Upper lobe of left lung (tissue), 6 donors: ENCODE data around the gene MACC1. TPM values are rescaled to one million over a fixed set of nuclear protein-coding genes. Genes with fewer than 3 reads are reported as not detected.
"Not testable (repeated sequence)": the region's sequence is repeated elsewhere in the genome, so short reads cannot be mapped to it uniquely, and the experiment has no call there.

Experiments used
- ATAC-seq, 2 donors: fragments of 200-7000 bp; cut with Tn5 transposase; one replicate each; pipeline ENCODE4 v1.9.1; 2022; ENCODE audit warnings: mild to moderate bottlenecking in 2 of 2, moderate library complexity in 2 of 2; ENCODE audit not compliant: low FRiP score in 2 of 2
- DNase-seq, 2 donors: peaks; one replicate each; pipeline ENCODE4 v3.0.0-alpha.2; 2019 to 2020
- H3K27ac ChIP-seq, 4 donors: fragments of 200-600 bp; sonication (generic); one replicate each; pipeline ENCODE4 v1.5.1; 2016 to 2019
- H3K27me3 ChIP-seq, 4 donors: fragments of 200-600 bp; sonication (generic); one replicate each; pipeline ENCODE4 v1.5.1; 2017 to 2019
- H3K36me3 ChIP-seq, 4 donors: fragments of 200-600 bp; sonication (generic); one replicate each; pipeline ENCODE4 v1.5.1; 2016 to 2019
- H3K4me1 ChIP-seq, 4 donors: fragments of 200-600 bp; sonication (generic); one replicate each; pipeline ENCODE4 v1.5.1; 2018 to 2019
- H3K4me3 ChIP-seq, 4 donors: fragments of 200-600 bp; sonication (generic); one replicate each; pipeline ENCODE4 v1.5.1; 2017 to 2019; ENCODE audit warnings: mild to moderate bottlenecking in 2 of 4, moderate library complexity in 1 of 4
- H3K9me3 ChIP-seq, 4 donors: fragments of 200-600 bp; sonication (generic); one replicate each; pipeline ENCODE4 v1.5.1; 2018 to 2019
- CTCF ChIP-seq, 6 experiments: fragments of 450-650 bp in 4 of 6; fragments of 200-600 bp in 2 of 6; sonication (generic) in 2 of 6; IDR thresholded peaks; one replicate each; pipeline ENCODE4 v1.5.1; 2016 to 2019; ENCODE audit warnings: antibody characterized with exemption in 6 of 6
- EP300 ChIP-seq, 4 donors: sonication (generic); formaldehyde crosslinking; IDR thresholded peaks; one replicate each; pipeline ENCODE4 v1.5.1; 2017; ENCODE audit warnings: antibody characterized with exemption in 4 of 4, control low read depth in 2 of 4
- POLR2A ChIP-seq, 4 donors: fragments of 450-650 bp; IDR thresholded peaks; one replicate each; pipeline ENCODE4 v1.5.1; 2016 to 2017; ENCODE audit warnings: antibody characterized with exemption in 4 of 4, mild to moderate bottlenecking in 2 of 4
- POLR2AphosphoS5 ChIP-seq, 2 donors: sonication (generic); formaldehyde crosslinking; IDR thresholded peaks; one replicate each; pipeline ENCODE4 v1.5.1; 2017; ENCODE audit warnings: antibody characterized with exemption in 2 of 2
- WGBS, 2 donors: methylation state at CpG; one replicate each; pipeline ENCODE4 v1.1.5; 2017 to 2018; 5-methylcytosine and 5-hydroxymethylcytosine counted together
- total RNA-seq, 6 donors: library from RNA; depleted of rRNA in 4 of 6; stranded (reverse); fragments of >200 nt in 4 of 6; gene quantifications; one replicate each; pipeline versions ENCODE4 v1.1.0 to v1.2.1, GENCODE V29; 2016 to 2021
- donor health status: DM: no; HTN: no; CAD: no; lungs with moderate emphysema.
- donor health status: DM: no; HTN: yes; CAD: no; lungs with severe emphysema.

The MACC1 gene
- total RNA-seq, 6 donors from 2014 or later: 10.5 to 86.5 (median 24.3) TPM

DNA sequence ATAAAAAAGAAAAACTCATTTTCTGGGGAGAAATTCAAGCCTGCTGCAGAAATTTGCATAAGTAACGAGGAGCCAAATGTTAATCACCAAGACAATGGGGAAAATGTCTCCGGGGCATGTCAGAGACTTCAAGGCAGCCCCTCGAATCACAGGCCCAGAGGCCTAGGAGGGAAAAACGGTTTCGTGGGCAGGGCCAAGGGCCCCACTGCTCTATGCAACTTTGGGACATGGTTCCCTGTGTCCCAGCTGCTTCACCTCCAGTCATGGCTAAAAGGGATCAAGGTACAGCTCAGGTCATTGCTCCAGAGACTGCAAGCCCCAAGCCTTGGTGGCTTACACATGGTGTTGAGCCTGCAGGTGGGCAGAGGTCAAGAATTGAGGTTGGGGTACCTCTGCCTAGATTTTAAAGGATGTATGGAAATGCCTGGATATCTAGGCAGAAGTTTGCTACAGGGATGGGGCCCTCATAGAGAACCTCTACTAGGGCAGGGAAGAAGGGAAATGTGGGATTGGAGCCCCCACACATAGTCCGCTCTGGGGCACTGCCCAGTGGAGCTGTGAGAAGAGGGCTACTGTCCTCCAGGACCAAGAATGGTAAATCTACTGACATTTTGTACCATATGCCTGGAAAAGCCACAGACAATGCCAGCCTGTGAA lies 8.4 kb downstream of the MACC1 start:
- DNase-seq (no peak), ATAC-seq (no peak)
- Histone ChIP-seq H3K27ac (no peak overlapping the region), H3K36me3 (no peaks in the 10 kb centered on the region), H3K4me1 (no peaks in the 10 kb centered on the region), H3K4me3 (no peak overlapping the region), H3K9me3 (peaks cover 0 to 6% (median 1%) of the 10 kb centered on the region in 4 donors), H3K27me3 (no peaks in the 10 kb centered on the region)
- TF ChIP-seq POLR2A (IDR thresholded peaks at IDR 0.05) (no peak), CTCF (IDR thresholded peaks at IDR 0.05) (no peak), EP300 (IDR thresholded peaks at IDR 0.05) (no peak), POLR2AphosphoS5 (IDR thresholded peaks at IDR 0.05) (no peak)
- WGBS, 2 donors: 84 to 88% methylated on average over 6 of the region's 6 CpGs

- 91 to 94% methylated on average over 2 of the region's 2 CpGs for WGBS, 2 donors
These were observed 9.4 kb downstream of the MACC1 start for GRCh38 chr7:20207811-20208210.

DNA sequence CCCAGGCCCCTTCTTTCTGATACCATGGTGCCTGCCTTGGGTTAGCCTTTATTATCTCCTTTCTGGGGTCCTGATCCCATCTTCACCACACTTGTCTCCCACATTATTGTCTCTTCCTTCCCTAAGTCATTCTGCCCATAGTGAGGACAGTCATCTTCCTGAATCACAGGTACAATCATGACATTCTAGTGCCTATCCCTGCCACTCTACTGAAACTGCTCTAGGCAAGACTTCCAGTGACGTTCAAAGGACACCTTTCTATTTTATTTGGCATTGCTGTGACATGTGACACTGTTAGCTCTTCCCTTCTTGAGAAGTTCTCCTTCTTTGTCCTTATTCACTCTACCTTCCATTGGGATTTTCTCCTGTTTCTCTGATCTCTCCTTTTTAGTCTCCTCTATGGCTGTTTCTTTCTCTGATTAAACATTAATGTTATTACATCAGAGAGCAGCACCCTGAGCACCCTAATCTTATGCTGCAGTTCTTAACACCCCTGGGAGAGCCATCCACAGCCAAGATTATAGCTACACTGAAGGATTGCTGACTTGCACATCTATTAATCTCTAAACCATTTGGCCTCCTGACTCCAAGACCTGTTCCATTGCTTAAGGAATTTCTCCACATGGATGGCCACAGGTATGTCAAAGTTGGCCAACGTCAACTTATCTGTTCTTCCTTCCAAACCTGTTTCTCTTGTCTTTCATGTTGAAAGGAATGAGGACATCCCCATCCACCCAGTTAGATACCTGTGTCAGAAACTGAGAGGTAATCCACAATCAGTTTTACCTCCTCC lies 10.9 kb downstream of the MACC1 start:
- 74 to 77% methylated on average over 2 of the region's 2 CpGs for WGBS, 2 donors
- Histone ChIP-seq H3K27ac (no peak overlapping the region), H3K27me3 (no peaks in the 10 kb centered on the region), H3K9me3 (peaks cover 0 to 6% (median 1%) of the 10 kb centered on the region in 4 donors), H3K4me1 (no peaks in the 10 kb centered on the region), H3K4me3 (no peak overlapping the region), H3K36me3 (no peaks in the 10 kb centered on the region)
- no peak for ATAC-seq
- no peak for TF ChIP-seq EP300 (IDR thresholded peaks at IDR 0.05)
- DNase-seq: no peak

More at GRCh38 chr7:20207811-20208210, 9.4 kb downstream of the MACC1 start:
- H3K4me1 ChIP-seq, H3K9me3 ChIP-seq, H3K4me3 ChIP-seq, H3K27me3 ChIP-seq, H3K27ac ChIP-seq, ATAC-seq, DNase-seq, H3K36me3 ChIP-seq: not testable (repeated sequence)

- no peaks in the 10 kb centered on the region for H3K36me3 ChIP-seq
- WGBS, 2 donors: 93 to 94% methylated on average over 4 of the region's 4 CpGs
These were observed 13.9 kb downstream of the MACC1 start for GRCh38 chr7:20203316-20203715.

GRCh38 chr7:20201380-20201779 lies 15.8 kb downstream of the MACC1 start:
- Histone ChIP-seq H3K27me3 (no peaks in the 10 kb centered on the region), H3K27ac (peak overlapping the region in 3 of 4 donors; percentile 46 to 55 (median 53)), H3K36me3 (no peaks in the 10 kb centered on the region), H3K9me3 (no peaks in the 10 kb centered on the region), H3K4me3 (no peak overlapping the region), H3K4me1 (peaks cover 0 to 11% (median 3%) of the 10 kb centered on the region in 4 donors)
- WGBS, 2 donors: 40 to 45% methylated on average over 3 of the region's 3 CpGs
- peak in 1 of 2 donors; percentile 33 for DNase-seq
- no peak for TF ChIP-seq POLR2A (IDR thresholded peaks at IDR 0.05)
- TF ChIP-seq POLR2AphosphoS5 (IDR thresholded peaks at IDR 0.05): no peak
- TF ChIP-seq EP300 (IDR thresholded peaks at IDR 0.05): no peak
- no peak for TF ChIP-seq CTCF (IDR thresholded peaks at IDR 0.05)
- ATAC-seq: peak; percentile 69 to 80

More at GRCh38 chr7:20203316-20203715, 13.9 kb downstream of the MACC1 start:
- Histone ChIP-seq H3K27ac (no peak overlapping the region), H3K4me3 (no peak overlapping the region), H3K4me1 (peaks cover 0 to 10% (median 3%) of the 10 kb centered on the region in 4 donors), H3K27me3 (no peaks in the 10 kb centered on the region), H3K9me3 (no peaks in the 10 kb centered on the region)
- no peak for TF ChIP-seq POLR2AphosphoS5 (IDR thresholded peaks at IDR 0.05)
- no peak for TF ChIP-seq CTCF (IDR thresholded peaks at IDR 0.05)
- no peak for TF ChIP-seq EP300 (IDR thresholded peaks at IDR 0.05)
- TF ChIP-seq POLR2A (IDR thresholded peaks at IDR 0.05): no peak
- DNase-seq (no peak), ATAC-seq (no peak)
